Neural progenitor cell (in vitro differentiated cells): ENCODE results near the gene STAMBPL1. TPM values are rescaled to one million over a fixed set of nuclear protein-coding genes. Genes with fewer than 3 reads are reported as not detected.

Source experiments
- DNase-seq: peaks from one replicate; pipeline ENCODE4 v3.0.0-alpha.2; 2016; ENCODE audit warnings: low spot score
- H2AFZ ChIP-seq: fragments of 200-600 bp; sonication (generic); replicated peaks from 2 replicates; pipeline ENCODE4 v1.6.1; 2016; ENCODE audit warnings: antibody characterized with exemption
- H3F3A ChIP-seq: fragments of 200-600 bp; sonication (generic); 2 replicates; pipeline ENCODE4 v1.6.1; 2016; ENCODE audit warnings: antibody characterized with exemption, low read depth
- H3K27ac ChIP-seq: fragments of 200-600 bp; sonication (generic); 2 replicates; pipeline ENCODE4 v1.5.1; 2016; ENCODE audit warnings: mild to moderate bottlenecking
- H3K27me3 ChIP-seq: fragments of 200-600 bp; sonication (generic); 2 replicates; pipeline ENCODE4 v1.6.1; 2016; ENCODE audit warnings: mild to moderate bottlenecking, moderate library complexity
- H3K36me3 ChIP-seq: fragments of 200-600 bp; sonication (generic); 2 replicates; pipeline ENCODE4 v1.5.1; 2016
- H3K4me1 ChIP-seq: fragments of 200-600 bp; sonication (generic); 2 replicates; pipeline ENCODE4 v1.6.1; 2016; ENCODE audit warnings: mixed run types
- H3K4me2 ChIP-seq: fragments of 200-600 bp; sonication (generic); 2 replicates; pipeline ENCODE4 v1.6.1; 2016
- H3K4me3 ChIP-seq: fragments of 200-600 bp; sonication (generic); 2 replicates; pipeline ENCODE4 v1.5.1; 2016
- H3K79me2 ChIP-seq: fragments of 200-600 bp; sonication (generic); 2 replicates; pipeline ENCODE4 v1.6.1; 2016; ENCODE audit warnings: low read depth
- H3K9ac ChIP-seq: fragments of 200-600 bp; sonication (generic); 2 replicates; pipeline ENCODE4 v1.6.1; 2016
- H3K9me3 ChIP-seq: fragments of 200-600 bp; sonication (generic); 2 replicates; pipeline ENCODE4 v1.5.1; 2016; ENCODE audit warnings: low read depth
- H4K20me1 ChIP-seq: fragments of 200-600 bp; sonication (generic); 2 replicates; pipeline ENCODE4 v1.6.1; 2016; ENCODE audit warnings: low read depth
- H3K27ac Mint-ChIP-seq: 3 replicates; pipeline ENCODE4 v1.8.0; 2021; ENCODE audit warnings: mixed read lengths
- H3K27me3 Mint-ChIP-seq: 2 replicates; pipeline ENCODE4 v1.8.0; 2022; ENCODE audit warnings: low read depth, mild to moderate bottlenecking, inconsistent platforms, moderate library complexity, mixed read lengths; ENCODE audit not compliant: insufficient read depth
- H3K36me3 Mint-ChIP-seq: 3 replicates; pipeline ENCODE4 v1.8.0; 2021; ENCODE audit warnings: mixed read lengths
- H3K4me1 Mint-ChIP-seq: 3 replicates; pipeline ENCODE4 v1.8.0; 2021; ENCODE audit warnings: mixed read lengths
- H3K4me3 Mint-ChIP-seq: 3 replicates; pipeline ENCODE4 v1.8.0; 2021; ENCODE audit warnings: mild to moderate bottlenecking, moderate library complexity, mixed read lengths
- H3K9me3 Mint-ChIP-seq: 3 replicates; pipeline ENCODE4 v1.8.0; 2020; ENCODE audit warnings: mixed read lengths
- CTCF ChIP-seq: fragments of 200-600 bp; sonication (generic); IDR thresholded peaks from 2 replicates; pipeline ENCODE4 v1.5.1; 2017; ENCODE audit warnings: antibody characterized with exemption, mild to moderate bottlenecking
- EZH2 ChIP-seq: fragments of 200-600 bp; sonication (generic); IDR thresholded peaks from 2 replicates; pipeline ENCODE4 v1.6.1; 2017; ENCODE audit warnings: antibody characterized with exemption, mild to moderate bottlenecking, moderate library complexity
- EZH2phosphoT487 ChIP-seq: fragments of 200-600 bp; sonication (generic); IDR thresholded peaks from 2 replicates; pipeline ENCODE4 v1.6.1; 2017; ENCODE audit warnings: antibody characterized with exemption
- total RNA-seq: library from RNA; depleted of rRNA; stranded (reverse); fragments of >200 nt; gene quantifications from 2 replicates; pipeline ENCODE4 v1.2.3, GENCODE V29; 2015; ENCODE audit warnings: low replicate concordance

STAMBPL1 gene
- total RNA-seq, 1 donor from 2014 or later, result 1.9 TPM

- Histone ChIP-seq H3K4me1 (no peaks in the 10 kb centered on the region), H4K20me1 (no peaks in the 10 kb centered on the region), H3K9me3 (no peaks in the 10 kb centered on the region), H3K79me2 (no peaks in the 10 kb centered on the region), H3K4me3 (no peak overlapping the region), H3K9ac (no peak overlapping the region), H3K4me2 (no peak overlapping the region), H3F3A (peaks cover 12% of the 10 kb centered on the region), H2AFZ (no peak overlapping the region), H3K36me3 (no peaks in the 10 kb centered on the region), H3K27me3 (peaks cover 36% of the 10 kb centered on the region), H3K27ac (no peak overlapping the region)
- no peaks in the 10 kb centered on the region for H3K27me3 Mint-ChIP-seq
- no peaks in the 10 kb centered on the region for H3K9me3 Mint-ChIP-seq
- peaks cover 5% of the 10 kb centered on the region for H3K4me1 Mint-ChIP-seq
- no peak overlapping the region for H3K27ac Mint-ChIP-seq
- TF ChIP-seq EZH2phosphoT487 (no peak), CTCF (no peak), EZH2 (no peak)
- no peak overlapping the region for H3K4me3 Mint-ChIP-seq
- no peak for DNase-seq
- H3K36me3 Mint-ChIP-seq, result no peaks in the 10 kb centered on the region
These were observed 3.4 kb downstream of the STAMBPL1 start for GRCh38 chr10:88883448-88883809.

- Histone ChIP-seq H3K4me1 (no peaks in the 10 kb centered on the region), H3K9ac (no peak overlapping the region), H3K27me3 (peaks cover 9% of the 10 kb centered on the region), H3K9me3 (no peaks in the 10 kb centered on the region), H3K27ac (no peak overlapping the region), H3K36me3 (no peaks in the 10 kb centered on the region), H3K4me2 (no peak overlapping the region), H3K4me3 (no peak overlapping the region), H3K79me2 (no peaks in the 10 kb centered on the region), H3F3A (no peaks in the 10 kb centered on the region), H2AFZ (no peak overlapping the region), H4K20me1 (no peaks in the 10 kb centered on the region)
- DNase-seq, result no peak
- no peaks in the 10 kb centered on the region for H3K27me3 Mint-ChIP-seq
- no peaks in the 10 kb centered on the region for H3K4me1 Mint-ChIP-seq
- H3K4me3 Mint-ChIP-seq, result no peak overlapping the region
- no peak for TF ChIP-seq EZH2
- TF ChIP-seq CTCF, result no peak
- TF ChIP-seq EZH2phosphoT487, result no peak
- no peaks in the 10 kb centered on the region for H3K36me3 Mint-ChIP-seq
- H3K27ac Mint-ChIP-seq, result no peak overlapping the region
- no peaks in the 10 kb centered on the region for H3K9me3 Mint-ChIP-seq
These were observed 6.5 kb downstream of the STAMBPL1 start for GRCh38 chr10:88886557-88886956.

- no peaks in the 10 kb centered on the region for H3K36me3 ChIP-seq
- H3K36me3 Mint-ChIP-seq, result no peaks in the 10 kb centered on the region
- no peaks in the 10 kb centered on the region for H3K27me3 Mint-ChIP-seq
- no peak for TF ChIP-seq EZH2phosphoT487
- H3K4me3 ChIP-seq, result no peak overlapping the region
- no peaks in the 10 kb centered on the region for H3K9me3 Mint-ChIP-seq
- no peaks in the 10 kb centered on the region for H3K9me3 ChIP-seq
- H3K27ac Mint-ChIP-seq, result no peak overlapping the region
- no peak for DNase-seq
- no peak overlapping the region for H3K27ac ChIP-seq
- no peaks in the 10 kb centered on the region for H3K79me2 ChIP-seq
- no peak overlapping the region for H2AFZ ChIP-seq
- no peaks in the 10 kb centered on the region for H4K20me1 ChIP-seq
- H3K27me3 ChIP-seq, result no peaks in the 10 kb centered on the region
- H3F3A ChIP-seq, result no peaks in the 10 kb centered on the region
- H3K4me3 Mint-ChIP-seq, result no peak overlapping the region
- no peaks in the 10 kb centered on the region for H3K4me1 Mint-ChIP-seq
- no peaks in the 10 kb centered on the region for H3K4me1 ChIP-seq
- no peak overlapping the region for H3K4me2 ChIP-seq
- no peak overlapping the region for H3K9ac ChIP-seq
These were observed 8.9 kb downstream of the STAMBPL1 start for GRCh38 chr10:88888810-88889445.

DNA sequence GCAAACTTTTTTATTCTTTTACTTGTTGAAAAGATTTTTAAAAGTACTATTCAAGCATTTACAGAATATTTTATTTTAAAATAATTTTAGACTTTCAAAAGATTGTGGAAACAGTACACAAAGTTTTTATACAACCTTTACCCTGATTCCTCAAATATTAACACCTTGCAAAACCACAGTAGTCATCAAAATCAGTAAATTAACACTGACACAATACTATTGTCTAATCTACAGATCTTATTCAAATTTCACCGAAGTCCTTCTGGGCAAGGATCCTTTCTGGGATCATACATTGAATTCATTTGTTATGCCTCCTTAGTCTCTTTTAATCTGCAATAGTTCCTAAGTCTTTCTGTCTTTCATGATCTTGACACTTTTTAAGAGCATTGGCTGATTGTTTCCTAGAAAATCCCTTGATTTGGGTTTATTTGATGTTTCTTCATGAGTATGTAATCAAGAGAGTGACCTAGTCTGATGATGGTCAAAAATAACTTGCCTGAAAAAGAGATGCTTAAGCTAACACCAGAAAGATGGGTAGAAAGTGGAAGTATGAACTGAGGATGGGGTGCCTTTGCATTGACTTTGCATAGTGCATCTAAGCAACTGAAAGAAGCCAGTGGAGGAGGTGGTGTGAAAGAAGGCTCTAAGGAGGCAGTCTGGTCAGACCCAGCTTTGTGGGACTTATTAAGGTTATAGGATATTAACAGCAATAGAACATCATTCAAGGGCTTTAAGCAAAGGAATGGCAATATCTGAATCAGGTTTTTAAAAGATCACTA, 9.7 kb downstream of the STAMBPL1 start:
- TF ChIP-seq CTCF (no peak), EZH2 (no peak), EZH2phosphoT487 (no peak)
- no peaks in the 10 kb centered on the region for H3K36me3 ChIP-seq
- no peaks in the 10 kb centered on the region for H3F3A ChIP-seq
- no peak overlapping the region for H3K27ac Mint-ChIP-seq
- H3K4me1 Mint-ChIP-seq, result no peaks in the 10 kb centered on the region
- H3K9ac ChIP-seq, result no peak overlapping the region
- H3K27ac ChIP-seq, result no peak overlapping the region
- no peak overlapping the region for H2AFZ ChIP-seq
- H3K9me3 ChIP-seq, result no peaks in the 10 kb centered on the region
- H3K4me3 ChIP-seq, result no peak overlapping the region
- DNase-seq, result no peak
- H3K4me1 ChIP-seq, result no peaks in the 10 kb centered on the region
- H3K27me3 Mint-ChIP-seq, result no peaks in the 10 kb centered on the region
- H3K9me3 Mint-ChIP-seq, result no peaks in the 10 kb centered on the region
- H3K4me3 Mint-ChIP-seq, result no peak overlapping the region
- H3K27me3 ChIP-seq, result no peaks in the 10 kb centered on the region
- H3K79me2 ChIP-seq, result no peaks in the 10 kb centered on the region
- H4K20me1 ChIP-seq, result no peaks in the 10 kb centered on the region
- no peaks in the 10 kb centered on the region for H3K36me3 Mint-ChIP-seq
- H3K4me2 ChIP-seq, result no peak overlapping the region
